Measurements from ENCODE around the gene XPO5.

GRCh38 chr6:43523284-43523683, 52.6 kb downstream of the XPO5 start:
- no peak for TF ChIP-seq EZH2 (IDR thresholded peaks at IDR 0.05; ENCODE audit: insufficient read depth, low read length)
- no peak for TF ChIP-seq CTCF (IDR thresholded peaks at IDR 0.05; ENCODE audit: insufficient read depth, low read depth, low read length)
